ENCODE data around the gene CMTM8.

Gene CMTM8

GRCh38 chr3:32258869-32259268, 20.4 kb downstream of the CMTM8 start:
- H3K27me3 ChIP-seq (ENCODE audit: control insufficient read depth, low read length), result no peaks in the 10 kb centered on the region
- H4K20me1 ChIP-seq (ENCODE audit: control insufficient read depth, insufficient read depth, low read depth, low read length), result no peaks in the 10 kb centered on the region
- H3K9me3 ChIP-seq (ENCODE audit: control insufficient read depth, insufficient read depth, low read length), result no peaks in the 10 kb centered on the region

GRCh38 chr3:32261545-32261944, 23.1 kb downstream of the CMTM8 start:
- Histone ChIP-seq H3K4me2 (ENCODE audit: low read length) (no peak overlapping the region), H3K27ac (ENCODE audit: low read depth, low read length) (no peak overlapping the region), H3F3A (ENCODE audit: control insufficient read depth, insufficient read depth) (no peaks in the 10 kb centered on the region), H4K20me1 (ENCODE audit: control insufficient read depth, insufficient read depth, low read depth, low read length) (no peaks in the 10 kb centered on the region), H3K9me2 (replicated peaks; ENCODE audit: control insufficient read depth, low read length) (no peaks in the 10 kb centered on the region), H3K36me3 (ENCODE audit: control insufficient read depth, low read length) (no peaks in the 10 kb centered on the region), H3K27me3 (ENCODE audit: control insufficient read depth, low read length) (no peaks in the 10 kb centered on the region), H3K79me2 (ENCODE audit: control insufficient read depth, low read length) (no peaks in the 10 kb centered on the region), H3K4me1 (ENCODE audit: control insufficient read depth, low read length) (no peaks in the 10 kb centered on the region), H3K9me3 (ENCODE audit: control insufficient read depth, insufficient read depth, low read length) (no peaks in the 10 kb centered on the region), H3K4me3 (ENCODE audit: low read length) (no peak overlapping the region)
- TF ChIP-seq EZH2phosphoT487 (IDR thresholded peaks at IDR 0.05; ENCODE audit: borderline replicate concordance, low read length) (no peak), CTCF (IDR thresholded peaks at IDR 0.05; ENCODE audit: low read depth, low read length, poor library complexity, severe bottlenecking) (no peak)

More at GRCh38 chr3:32258869-32259268, 20.4 kb downstream of the CMTM8 start:
- no peak overlapping the region for H3K4me2 ChIP-seq (ENCODE audit: low read length)
- no peak overlapping the region for H3K4me3 ChIP-seq (ENCODE audit: low read length)
- no peaks in the 10 kb centered on the region for H3K9me2 ChIP-seq (replicated peaks; ENCODE audit: control insufficient read depth, low read length)
- no peaks in the 10 kb centered on the region for H3K36me3 ChIP-seq (ENCODE audit: control insufficient read depth, low read length)
- no peaks in the 10 kb centered on the region for H3K4me1 ChIP-seq (ENCODE audit: control insufficient read depth, low read length)
- no peaks in the 10 kb centered on the region for H3F3A ChIP-seq (ENCODE audit: control insufficient read depth, insufficient read depth)
- TF ChIP-seq EZH2phosphoT487 (IDR thresholded peaks at IDR 0.05; ENCODE audit: borderline replicate concordance, low read length), result no peak
- no peak for TF ChIP-seq CTCF (IDR thresholded peaks at IDR 0.05; ENCODE audit: low read depth, low read length, poor library complexity, severe bottlenecking)
- no peaks in the 10 kb centered on the region for H3K79me2 ChIP-seq (ENCODE audit: control insufficient read depth, low read length)
- no peak overlapping the region for H3K27ac ChIP-seq (ENCODE audit: low read depth, low read length)

GRCh38 chr3:32262201-32262600, 23.7 kb downstream of the CMTM8 start:
- TF ChIP-seq CTCF (IDR thresholded peaks at IDR 0.05; ENCODE audit: low read depth, low read length, poor library complexity, severe bottlenecking) (no peak), EZH2phosphoT487 (IDR thresholded peaks at IDR 0.05; ENCODE audit: borderline replicate concordance, low read length) (no peak)
- H3K79me2 ChIP-seq (ENCODE audit: control insufficient read depth, low read length), result no peaks in the 10 kb centered on the region
- no peaks in the 10 kb centered on the region for H3K9me3 ChIP-seq (ENCODE audit: control insufficient read depth, insufficient read depth, low read length)
- H3K4me2 ChIP-seq (ENCODE audit: low read length), result no peak overlapping the region
- no peaks in the 10 kb centered on the region for H3K9me2 ChIP-seq (replicated peaks; ENCODE audit: control insufficient read depth, low read length)
- no peak overlapping the region for H3K4me3 ChIP-seq (ENCODE audit: low read length)
- H4K20me1 ChIP-seq (ENCODE audit: control insufficient read depth, insufficient read depth, low read depth, low read length), result no peaks in the 10 kb centered on the region
- H3K27ac ChIP-seq (ENCODE audit: low read depth, low read length), result no peak overlapping the region
- H3K36me3 ChIP-seq (ENCODE audit: control insufficient read depth, low read length), result no peaks in the 10 kb centered on the region
- no peaks in the 10 kb centered on the region for H3K27me3 ChIP-seq (ENCODE audit: control insufficient read depth, low read length)
- H3F3A ChIP-seq (ENCODE audit: control insufficient read depth, insufficient read depth), result no peaks in the 10 kb centered on the region
- no peaks in the 10 kb centered on the region for H3K4me1 ChIP-seq (ENCODE audit: control insufficient read depth, low read length)

- no peaks in the 10 kb centered on the region for H4K20me1 ChIP-seq (ENCODE audit: control insufficient read depth, insufficient read depth, low read depth, low read length)
- no peaks in the 10 kb centered on the region for H3K9me2 ChIP-seq (replicated peaks; ENCODE audit: control insufficient read depth, low read length)
- no peaks in the 10 kb centered on the region for H3K4me1 ChIP-seq (ENCODE audit: control insufficient read depth, low read length)
- no peaks in the 10 kb centered on the region for H3F3A ChIP-seq (ENCODE audit: control insufficient read depth, insufficient read depth)
- H3K27ac ChIP-seq (ENCODE audit: low read depth, low read length), result no peak overlapping the region
- no peaks in the 10 kb centered on the region for H3K79me2 ChIP-seq (ENCODE audit: control insufficient read depth, low read length)
- no peak overlapping the region for H3K4me2 ChIP-seq (ENCODE audit: low read length)
- no peaks in the 10 kb centered on the region for H3K36me3 ChIP-seq (ENCODE audit: control insufficient read depth, low read length)
- TF ChIP-seq EZH2phosphoT487 (IDR thresholded peaks at IDR 0.05; ENCODE audit: borderline replicate concordance, low read length) (no peak), CTCF (IDR thresholded peaks at IDR 0.05; ENCODE audit: low read depth, low read length, poor library complexity, severe bottlenecking) (no peak)
- H3K27me3 ChIP-seq (ENCODE audit: control insufficient read depth, low read length), result no peaks in the 10 kb centered on the region
- H3K9me3 ChIP-seq (ENCODE audit: control insufficient read depth, insufficient read depth, low read length), result no peaks in the 10 kb centered on the region
- no peak overlapping the region for H3K4me3 ChIP-seq (ENCODE audit: low read length)
These were observed 35.8 kb downstream of the CMTM8 start for GRCh38 chr3:32274306-32274705.
